Fibroblast of lung (primary cell): ENCODE data around the gene TAB3.

Source experiments
- EZH2 ChIP-seq: IDR thresholded peaks from 2 replicates; pipeline ENCODE4 v1.5.1; 2012; ENCODE audit warnings: low read length, control low read depth, mild to moderate bottlenecking; ENCODE audit errors: missing control alignments
- TF ChIP-seq, protein P1 (sequence below), 2 donors: IDR thresholded peaks in 1 of 2; conservative IDR thresholded peaks in 1 of 2; 1 replicate in 1 of 2; 2 replicates in 1 of 2; pipeline ENCODE4 v1.5.1; 2011 to 2012; ENCODE audit warnings: low read length in 2 of 2, control low read depth in 1 of 2, inconsistent platforms in 1 of 2, low read depth in 1 of 2, mild to moderate bottlenecking in 1 of 2

DNA sequence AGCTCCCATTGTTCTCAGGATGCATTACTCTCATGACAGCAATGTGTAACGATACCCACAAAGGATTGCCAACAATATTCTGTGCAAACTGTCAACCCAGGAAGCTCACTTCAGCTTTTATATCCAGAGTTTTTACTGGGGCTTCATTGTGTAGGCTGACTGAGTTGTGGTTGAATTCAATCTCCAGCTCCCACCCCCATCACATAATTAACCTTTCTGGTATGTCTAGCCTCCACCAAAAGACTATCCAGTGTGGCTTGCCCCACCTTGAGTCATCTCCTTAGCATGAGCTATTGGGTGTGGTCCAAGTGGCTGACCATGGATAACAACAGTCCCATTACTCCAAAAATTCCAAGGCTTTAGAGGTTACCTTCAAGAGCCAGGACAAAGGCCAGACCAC, 17.7 kb upstream of the TAB3 start:
- TF ChIP-seq, protein P1, sequence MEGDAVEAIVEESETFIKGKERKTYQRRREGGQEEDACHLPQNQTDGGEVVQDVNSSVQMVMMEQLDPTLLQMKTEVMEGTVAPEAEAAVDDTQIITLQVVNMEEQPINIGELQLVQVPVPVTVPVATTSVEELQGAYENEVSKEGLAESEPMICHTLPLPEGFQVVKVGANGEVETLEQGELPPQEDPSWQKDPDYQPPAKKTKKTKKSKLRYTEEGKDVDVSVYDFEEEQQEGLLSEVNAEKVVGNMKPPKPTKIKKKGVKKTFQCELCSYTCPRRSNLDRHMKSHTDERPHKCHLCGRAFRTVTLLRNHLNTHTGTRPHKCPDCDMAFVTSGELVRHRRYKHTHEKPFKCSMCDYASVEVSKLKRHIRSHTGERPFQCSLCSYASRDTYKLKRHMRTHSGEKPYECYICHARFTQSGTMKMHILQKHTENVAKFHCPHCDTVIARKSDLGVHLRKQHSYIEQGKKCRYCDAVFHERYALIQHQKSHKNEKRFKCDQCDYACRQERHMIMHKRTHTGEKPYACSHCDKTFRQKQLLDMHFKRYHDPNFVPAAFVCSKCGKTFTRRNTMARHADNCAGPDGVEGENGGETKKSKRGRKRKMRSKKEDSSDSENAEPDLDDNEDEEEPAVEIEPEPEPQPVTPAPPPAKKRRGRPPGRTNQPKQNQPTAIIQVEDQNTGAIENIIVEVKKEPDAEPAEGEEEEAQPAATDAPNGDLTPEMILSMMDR (conservative IDR thresholded peaks at IDR 0.05 in 1 of 2, IDR thresholded peaks at IDR 0.05 in 1 of 2; ENCODE audit: low read depth in 1 of 2, low read length in 2 of 2) = no peak
- no peak for TF ChIP-seq EZH2
